Kidney epithelial cell (primary cell): ENCODE measurements around the gene TMEM86B. TPM values are rescaled to one million over a fixed set of nuclear protein-coding genes. Genes with fewer than 3 reads are reported as not detected.

ENCODE experiments used
- DNase-seq: peaks from one replicate; pipeline ENCODE4 v3.0.0-alpha.2; 2010; ENCODE audit warnings: low read depth
- H3K27me3 ChIP-seq: 2 replicates; pipeline ENCODE4 v1.6.0; 2011; ENCODE audit warnings: low read length; ENCODE audit not compliant: control insufficient read depth, insufficient read depth
- H3K36me3 ChIP-seq: 2 replicates; pipeline ENCODE4 v1.5.1; 2011; ENCODE audit warnings: low read length; ENCODE audit not compliant: control insufficient read depth, insufficient read depth
- H3K4me3 ChIP-seq: 2 replicates; pipeline ENCODE4 v1.5.1; 2011; ENCODE audit warnings: low read depth, mild to moderate bottlenecking, control low read depth, low read length
- CTCF ChIP-seq: IDR thresholded peaks from 2 replicates; pipeline ENCODE4 v1.5.1; 2011; ENCODE audit warnings: mild to moderate bottlenecking, moderate library complexity, low read length, control low read depth, inconsistent platforms; ENCODE audit not compliant: insufficient read depth, poor library complexity, severe bottlenecking
- total RNA-seq: library from RNA; depleted of rRNA; stranded (reverse); fragments of >200 nt; gene quantifications from 2 replicates; pipeline ENCODE4 v1.2.3, GENCODE V29; 2015

The TMEM86B gene
- total RNA-seq, 1 donor from 2014 or later: 2.3 TPM

- no peak for DNase-seq
- no peaks in the 10 kb centered on the region for H3K36me3 ChIP-seq
- H3K4me3 ChIP-seq: no peak overlapping the region
- H3K27me3 ChIP-seq: no peaks in the 10 kb centered on the region
- no peak for TF ChIP-seq CTCF
Observed at GRCh38 chr19:55223291-55224037, 5.1 kb downstream of the TMEM86B start.

GRCh38 chr19:55220525-55220924 is 8.0 kb downstream of the TMEM86B start:
- no peak overlapping the region for H3K4me3 ChIP-seq
- no peaks in the 10 kb centered on the region for H3K27me3 ChIP-seq
- DNase-seq: no peak
- H3K36me3 ChIP-seq: no peaks in the 10 kb centered on the region
- TF ChIP-seq CTCF: no peak

GRCh38 chr19:55216461-55217198 is 11.9 kb downstream of the TMEM86B start:
- DNase-seq: peak; percentile 99
- Histone ChIP-seq H3K4me3 (peak overlapping the region; percentile 37), H3K27me3 (no peaks in the 10 kb centered on the region), H3K36me3 (no peaks in the 10 kb centered on the region)
- no peak for TF ChIP-seq CTCF

GRCh38 chr19:55213547-55213946 is 15.0 kb downstream of the TMEM86B start:
- no peak for TF ChIP-seq CTCF
- no peak overlapping the region for H3K4me3 ChIP-seq
- no peaks in the 10 kb centered on the region for H3K36me3 ChIP-seq
- no peak for DNase-seq
- H3K27me3 ChIP-seq: no peaks in the 10 kb centered on the region

GRCh38 chr19:55212447-55212846 is 16.1 kb downstream of the TMEM86B start:
- Histone ChIP-seq H3K36me3 (no peaks in the 10 kb centered on the region), H3K27me3 (no peaks in the 10 kb centered on the region), H3K4me3 (no peak overlapping the region)
- TF ChIP-seq CTCF: no peak
- DNase-seq: no peak
